H1 (cell line): Measurements from ENCODE around the gene SGMS1. TPM values are rescaled to one million over a fixed set of nuclear protein-coding genes. Genes with fewer than 3 reads are reported as not detected.

ENCODE experiments used
- CTCF ChIA-PET: fragments of 300-600 bp; sonication (Branson Sonifier 250); formaldehyde crosslinking; loops from one replicate; lab custom pipeline; 2021; ENCODE audit not compliant: partially characterized antibody; lab: Charles Lee
- POLR2A ChIA-PET: fragments of 300-600 bp; sonication (Branson Sonifier 250); formaldehyde crosslinking; loops from one replicate; lab custom pipeline; 2021; ENCODE audit warnings: inconsistent platforms; ENCODE audit not compliant: partially characterized antibody; lab: Charles Lee
- DNase-seq, 2 experiments: peaks; one replicate each; pipeline versions ENCODE4 v3.0.0 to v3.0.0-alpha.2; 2010 to 2022; ENCODE audit warnings: low spot score in 2 of 2, low read depth in 1 of 2, mixed read lengths in 1 of 2
- FAIRE-seq: peaks from 2 replicates; lab custom pipeline; 2011; peaks lifted over from hg19 to GRCh38; lab: Jason Lieb, UNC
- H2AFZ ChIP-seq: 2 replicates; pipeline ENCODE4 v1.8.1; 2012; ENCODE audit warnings: low read length, inconsistent platforms
- H2AK5ac ChIP-seq: 2 replicates; pipeline ENCODE4 v1.6.1; 2013; ENCODE audit warnings: low read depth, low read length
- H2BK120ac ChIP-seq: replicated peaks from 2 replicates; pipeline ENCODE3; 2013; ENCODE audit warnings: low read depth, low read length, inconsistent platforms
- H2BK12ac ChIP-seq: 2 replicates; pipeline ENCODE4 v1.6.1; 2013; ENCODE audit warnings: low read depth, low read length
- H2BK15ac ChIP-seq: 2 replicates; pipeline ENCODE4 v1.6.1; 2013; ENCODE audit warnings: low read length
- H2BK20ac ChIP-seq: 2 replicates; pipeline ENCODE4 v1.6.1; 2013; ENCODE audit warnings: low read length
- H2BK5ac ChIP-seq: 2 replicates; pipeline ENCODE4 v1.6.1; 2013; ENCODE audit warnings: low read depth, low read length
- H3K14ac ChIP-seq: 2 replicates; pipeline ENCODE4 v1.6.1; 2013; ENCODE audit warnings: inconsistent platforms; ENCODE audit not compliant: insufficient read length
- H3K18ac ChIP-seq: 2 replicates; pipeline ENCODE4 v1.6.1; 2013; ENCODE audit warnings: low read length; ENCODE audit errors: extremely low read depth
- H3K23ac ChIP-seq: 2 replicates; pipeline ENCODE4 v1.6.1; 2013; ENCODE audit warnings: inconsistent platforms; ENCODE audit not compliant: insufficient read length
- H3K23me2 ChIP-seq: 2 replicates; pipeline ENCODE4 v1.6.1; 2013; ENCODE audit warnings: low read depth, low read length
- H3K27ac ChIP-seq: 2 replicates; pipeline ENCODE4 v1.6.1; 2011; ENCODE audit warnings: low read depth, low read length, inconsistent platforms
- H3K27me3 ChIP-seq, 4 experiments: replicated peaks in 1 of 4; 1 replicate in 1 of 4; 2 replicates in 3 of 4; pipeline versions ENCODE4 v1.6.1 to v1.8.1; 2011 to 2013; ENCODE audit warnings: low read length in 3 of 4, mild to moderate bottlenecking in 3 of 4, inconsistent platforms in 2 of 4, mixed read lengths in 2 of 4, moderate library complexity in 1 of 4; ENCODE audit not compliant: control insufficient read depth in 3 of 4, insufficient read depth in 3 of 4; ENCODE audit errors: extremely low read depth in 1 of 4
- H3K36me3 ChIP-seq, 4 experiments: 2 replicates each; pipeline versions ENCODE4 v1.6.1 to v1.8.1; 2011 to 2013; ENCODE audit warnings: mild to moderate bottlenecking in 4 of 4, low read length in 3 of 4, moderate library complexity in 2 of 4, control low read depth in 1 of 4, inconsistent platforms in 1 of 4; ENCODE audit not compliant: insufficient read depth in 4 of 4, control insufficient read depth in 2 of 4
- H3K4ac ChIP-seq: replicated peaks from 2 replicates; pipeline ENCODE3; 2013; ENCODE audit warnings: low read length, low read depth, mixed read lengths, inconsistent platforms; ENCODE audit not compliant: insufficient read length
- H3K4me1 ChIP-seq, 4 experiments: replicated peaks in 1 of 4; 1 replicate in 1 of 4; 2 replicates in 3 of 4; pipeline versions ENCODE4 v1.6.1 to v1.8.1; 2011 to 2013; ENCODE audit warnings: low read length in 3 of 4, inconsistent platforms in 2 of 4, mixed read lengths in 1 of 4; ENCODE audit not compliant: insufficient read depth in 4 of 4, control insufficient read depth in 3 of 4
- H3K4me2 ChIP-seq, 2 experiments: 2 replicates each; pipeline versions ENCODE4 v1.6.1 to v1.8.1; 2011 to 2013; ENCODE audit warnings: low read depth in 2 of 2, low read length in 2 of 2, control low read depth in 1 of 2, inconsistent platforms in 1 of 2, mild to moderate bottlenecking in 1 of 2; ENCODE audit not compliant: insufficient read depth in 1 of 2
- H3K4me3 ChIP-seq, 4 experiments: fragments of 200-600, 300-600 bp in 1 of 4; sonication (generic), shearing (Covaris generic), sonication (Bioruptor Twin) in 1 of 4; 2 replicates each; pipeline versions ENCODE4 v1.5.1 to v1.8.1; 2011 to 2016; ENCODE audit warnings: low read length in 4 of 4, low read depth in 3 of 4, control low read depth in 2 of 4, inconsistent platforms in 2 of 4, mild to moderate bottlenecking in 2 of 4, mixed read lengths in 1 of 4, moderate library complexity in 1 of 4; ENCODE audit not compliant: insufficient read depth in 2 of 4; ENCODE audit errors: extremely low read depth in 1 of 4
- H3K56ac ChIP-seq: replicated peaks from 2 replicates; pipeline ENCODE3; 2013; ENCODE audit warnings: low read depth, mild to moderate bottlenecking, mixed read lengths, low read length, inconsistent platforms; ENCODE audit not compliant: insufficient read length
- H3K79me1 ChIP-seq: 2 replicates; pipeline ENCODE4 v1.6.1; 2013; ENCODE audit warnings: low read depth, low read length, control low read depth
- H3K79me2 ChIP-seq, 2 experiments: 2 replicates each; pipeline versions ENCODE4 v1.6.1 to v1.8.1; 2012 to 2013; ENCODE audit warnings: low read length in 2 of 2, mild to moderate bottlenecking in 2 of 2, inconsistent platforms in 1 of 2; ENCODE audit not compliant: insufficient read depth in 2 of 2, control insufficient read depth in 1 of 2
- H3K9ac ChIP-seq, 4 experiments: replicated peaks in 1 of 4; 1 replicate in 1 of 4; 2 replicates in 3 of 4; pipeline versions ENCODE4 v1.6.1 to v1.8.1; 2011 to 2013; ENCODE audit warnings: low read depth in 3 of 4, low read length in 3 of 4, control low read depth in 2 of 4, mild to moderate bottlenecking in 2 of 4, moderate library complexity in 2 of 4, inconsistent platforms in 1 of 4; ENCODE audit errors: extremely low read depth in 1 of 4
- H3K9me3 ChIP-seq, 2 experiments: 2 replicates each; pipeline versions ENCODE4 v1.6.1 to v1.8.1; 2012 to 2013; ENCODE audit warnings: mild to moderate bottlenecking in 2 of 2, moderate library complexity in 2 of 2, control low read depth in 1 of 2, inconsistent platforms in 1 of 2, low read depth in 1 of 2, low read length in 1 of 2, mixed read lengths in 1 of 2; ENCODE audit not compliant: insufficient read depth in 2 of 2
- H4K20me1 ChIP-seq, 2 experiments: replicated peaks in 1 of 2; 2 replicates each; pipeline versions ENCODE3 to v1.8.1; 2011 to 2013; ENCODE audit warnings: inconsistent platforms in 2 of 2, low read length in 2 of 2, mild to moderate bottlenecking in 1 of 2; ENCODE audit not compliant: insufficient read depth in 2 of 2, control insufficient read depth in 1 of 2
- H4K5ac ChIP-seq: 2 replicates; pipeline ENCODE4 v1.6.1; 2013; ENCODE audit warnings: low read length, low read depth, mixed read lengths, inconsistent platforms; ENCODE audit not compliant: insufficient read length
- H4K8ac ChIP-seq: 2 replicates; pipeline ENCODE4 v1.8.0; 2013; ENCODE audit warnings: mild to moderate bottlenecking, moderate library complexity, low read length, inconsistent platforms; ENCODE audit not compliant: insufficient read depth; ENCODE audit errors: extremely low read depth
- H4K91ac ChIP-seq: replicated peaks from 2 replicates; pipeline ENCODE3; 2013; ENCODE audit warnings: low read length, mixed read lengths, inconsistent platforms; ENCODE audit not compliant: insufficient read length
- TAF7 ChIP-seq: optimal IDR thresholded peaks from 2 replicates; pipeline ENCODE3; 2011; ENCODE audit warnings: low read depth, mild to moderate bottlenecking, inconsistent platforms, low read length, moderate library complexity, borderline replicate concordance
- WGBS, 2 experiments: shearing (Covaris generic) in 1 of 2; methylation state at CpG; one replicate each; pipeline versions ENCODE4 v1.1.6 to v1.1.7; 2013 to 2015; ENCODE audit warnings: low lambda C conversion rate in 2 of 2, mixed read lengths in 2 of 2, inconsistent platforms in 1 of 2, low coverage in 1 of 2, missing lambda C conversion rate in 1 of 2; ENCODE audit not compliant: insufficient replicate concordance in 2 of 2, insufficient coverage in 1 of 2, insufficient read length in 1 of 2; ENCODE audit errors: extremely low coverage in 1 of 2, missing lambda C conversion rate in 1 of 2; 5-methylcytosine and 5-hydroxymethylcytosine counted together
- polyA plus RNA-seq, 7 experiments: library from polyadenylated mRNA; depleted of rRNA in 3 of 7; stranded (reverse) in 5 of 7; unstranded in 2 of 7; fragments of >200 nt in 5 of 7; fragments of 200-250 nt in 2 of 7; gene quantifications; 1 replicate in 5 of 7; 2 replicates in 1 of 7; 4 replicates in 1 of 7; pipeline versions ENCODE4 v1.2.1 to v1.2.3, GENCODE V29; 2011 to 2013; ENCODE audit warnings: missing spikeins in 2 of 7, mixed read lengths in 2 of 7
- total RNA-seq: library from RNA; stranded (reverse); fragmentation: NEBNext Ultra II Directional; extraction: Animal tissue kit (Norgen Biotek cat#: 25700); gene quantifications from 2 replicates; pipeline ENCODE4 v1.2.1, GENCODE V29; 2021

Gene SGMS1
- total and polyA plus RNA-seq, 2 of the 8 experiments (the other 6 are each of a cell fraction or from before 2014, with no cell fraction given), result 6.0 to 15.6 TPM

DNA sequence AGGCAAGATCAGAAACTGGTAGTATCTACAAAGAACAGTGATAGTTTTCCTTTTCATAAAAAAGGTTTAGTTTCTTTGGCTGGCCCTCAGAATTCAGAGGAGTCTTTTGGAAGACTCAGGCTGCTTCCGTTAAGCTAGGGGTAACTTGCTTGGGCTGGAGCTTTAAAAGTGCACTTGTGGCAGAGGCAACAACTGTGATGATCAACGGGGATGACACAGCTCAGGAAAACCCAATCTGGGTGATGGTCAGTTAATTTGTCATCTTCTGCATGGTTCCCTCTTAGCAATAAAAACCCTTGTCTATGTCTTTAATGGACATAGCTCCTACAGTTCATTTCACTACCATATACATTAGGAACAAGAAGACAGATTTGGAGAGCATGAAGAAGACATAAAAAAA is 46.7 kb downstream of the SGMS1 start:
- no peak overlapping the region for H3K23ac ChIP-seq
- no peak overlapping the region for H3K56ac ChIP-seq
- WGBS, 2 experiments, result 90% methylated on average over 2 of the region's 2 CpGs; no CpG with 5 or more reads in 1 of the 2 experiments
- no peaks in the 10 kb centered on the region for H4K20me1 ChIP-seq
- no peak overlapping the region for H2BK5ac ChIP-seq
- no peak overlapping the region for H2AK5ac ChIP-seq
- no peak overlapping the region for H3K4me2 ChIP-seq
- no peak overlapping the region for H3K4me3 ChIP-seq
- H3K79me1 ChIP-seq, result peaks cover 5% of the 10 kb centered on the region
- no peak overlapping the region for H3K14ac ChIP-seq
- H4K5ac ChIP-seq, result no peak overlapping the region
- H2AFZ ChIP-seq, result no peak overlapping the region
- no peak overlapping the region for H2BK120ac ChIP-seq
- no peak overlapping the region for H3K9ac ChIP-seq
- H3K18ac ChIP-seq, result no peak overlapping the region
- no peak overlapping the region for H2BK12ac ChIP-seq
- H3K27me3 ChIP-seq, result no peaks in the 10 kb centered on the region
- DNase-seq (no peak), FAIRE-seq (no peak)
- H3K9me3 ChIP-seq, result no peaks in the 10 kb centered on the region
- no peak overlapping the region for H2BK15ac ChIP-seq
- POLR2A ChIA-PET, result interaction anchor here (1.2 kb wide), 1 partner anchor 15 kb away, joined by 3 read pairs; no protein-coding TSS in a partner anchor
- peak overlapping the region; percentile 20 for H4K91ac ChIP-seq
- H3K4me1 ChIP-seq, result peaks cover 6 to 13% (median 8%) of the 10 kb centered on the region in 4 experiments; a peak in 6 of 7 replicates
- H3K27ac ChIP-seq, result no peak overlapping the region
- TF ChIP-seq TAF7, result no peak
- TF ChIP-seq, all 59 proteins: peak for 0
- no peak overlapping the region for H2BK20ac ChIP-seq
- CTCF ChIA-PET, result interaction anchor here (0.8 to 5.1 kb wide), 11 partner anchors 9 to 210 kb away, joined by 3 to 30 read pairs (median 7); no protein-coding TSS in a partner anchor
- H4K8ac ChIP-seq, result no peak overlapping the region
- peaks cover 0 to 62% of the 10 kb centered on the region in 2 experiments; a peak in 2 of 4 replicates for H3K79me2 ChIP-seq
- no peaks in the 10 kb centered on the region for H3K36me3 ChIP-seq
- no peaks in the 10 kb centered on the region for H3K23me2 ChIP-seq
- H3K4ac ChIP-seq, result no peak overlapping the region
